COR-L47 (cell line): ENCODE data around the gene TBC1D22A.

Source experiments
- DNase-seq: peaks from one replicate; lab custom pipeline; 2025; lab: John Stamatoyannopoulos, UW

TBC1D22A gene

DNA sequence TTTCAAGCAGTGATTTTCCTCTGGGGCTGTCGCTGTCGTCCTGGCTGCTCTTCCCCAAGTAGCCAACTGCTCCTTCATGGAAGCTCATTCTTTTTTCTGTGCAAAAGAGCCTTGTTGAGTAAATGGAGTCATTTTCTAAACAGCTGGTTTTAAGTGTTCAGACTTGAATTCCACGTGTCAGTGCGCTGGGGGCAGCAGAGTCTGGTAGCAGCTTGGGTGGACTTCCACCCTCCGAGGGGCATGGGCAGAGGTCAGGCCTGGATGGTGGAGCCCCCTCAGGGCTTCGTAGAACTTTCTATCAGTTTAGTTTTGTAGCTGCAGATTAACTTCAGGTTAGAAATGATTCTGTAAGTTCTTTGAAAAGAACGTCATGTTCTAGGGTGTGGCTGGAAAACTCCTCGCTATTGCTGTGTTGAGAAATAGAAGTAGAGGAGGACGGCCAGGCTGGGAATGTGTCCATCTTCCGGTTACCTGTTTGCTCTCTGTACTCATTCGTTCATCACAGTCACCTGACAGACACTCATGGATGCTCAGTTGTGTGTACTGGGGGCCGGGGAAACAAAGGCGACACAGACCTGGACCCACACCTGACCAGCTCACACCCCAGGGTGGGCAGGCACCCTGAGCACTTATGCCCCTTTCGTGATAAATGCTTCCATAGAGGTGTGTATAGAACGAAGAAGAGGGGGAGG lies 270.7 kb downstream of the TBC1D22A start:
- DNase-seq, result no peak

DNA sequence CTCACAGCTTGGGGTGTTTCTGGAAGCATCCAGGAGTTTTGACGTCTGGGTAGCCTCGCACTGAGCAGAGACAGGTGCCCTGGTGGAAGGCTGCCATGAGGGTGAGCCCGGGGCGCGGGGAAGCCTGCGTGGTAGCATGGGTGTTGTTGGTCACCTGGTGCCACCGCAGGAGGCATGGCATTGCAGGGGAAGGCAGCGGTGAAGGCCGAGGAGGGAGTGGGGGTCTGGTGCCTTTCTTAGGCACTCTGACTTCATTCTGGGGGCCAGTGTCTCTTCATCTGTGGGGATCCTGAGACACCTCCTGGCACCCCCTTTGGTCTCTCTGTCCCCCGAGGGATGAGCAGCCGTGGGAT lies 271.2 kb downstream of the TBC1D22A start:
- DNase-seq, result no peak

DNA sequence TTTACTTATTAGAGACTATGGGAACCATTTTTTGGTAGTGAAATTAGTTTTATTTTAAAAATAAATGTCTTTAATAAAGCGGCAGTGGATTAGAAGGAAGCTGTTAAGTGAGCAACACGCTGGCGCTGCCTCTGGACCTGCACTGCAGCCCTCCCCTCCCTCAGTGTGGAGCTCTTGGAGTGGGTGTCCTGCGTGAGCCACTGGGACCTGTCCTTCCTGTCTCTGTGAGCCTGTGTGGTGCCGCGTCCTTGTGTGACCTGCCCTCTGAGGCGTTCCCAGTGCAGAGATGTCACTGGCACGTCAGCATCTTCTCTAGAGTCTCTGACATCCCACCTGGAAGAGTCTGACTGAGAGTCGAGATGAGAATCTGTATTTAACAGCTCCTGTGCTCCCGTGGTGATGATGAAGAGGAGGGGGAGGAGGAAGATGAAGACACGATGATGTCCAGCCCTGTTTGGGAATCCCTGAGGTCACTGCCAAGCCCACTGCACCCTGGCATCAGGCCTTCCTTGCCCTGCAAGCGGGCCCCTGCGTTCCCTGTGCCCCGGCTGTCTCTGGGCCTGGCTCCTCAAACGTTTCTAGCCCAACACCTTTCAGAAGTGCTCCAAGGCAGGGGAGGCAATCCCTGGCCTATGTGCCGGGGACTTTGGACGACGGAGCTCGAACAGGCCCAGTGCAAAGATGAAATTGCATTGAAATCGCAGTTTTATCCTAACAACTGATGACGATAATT lies 271.8 kb downstream of the TBC1D22A start:
- no peak for DNase-seq

DNA sequence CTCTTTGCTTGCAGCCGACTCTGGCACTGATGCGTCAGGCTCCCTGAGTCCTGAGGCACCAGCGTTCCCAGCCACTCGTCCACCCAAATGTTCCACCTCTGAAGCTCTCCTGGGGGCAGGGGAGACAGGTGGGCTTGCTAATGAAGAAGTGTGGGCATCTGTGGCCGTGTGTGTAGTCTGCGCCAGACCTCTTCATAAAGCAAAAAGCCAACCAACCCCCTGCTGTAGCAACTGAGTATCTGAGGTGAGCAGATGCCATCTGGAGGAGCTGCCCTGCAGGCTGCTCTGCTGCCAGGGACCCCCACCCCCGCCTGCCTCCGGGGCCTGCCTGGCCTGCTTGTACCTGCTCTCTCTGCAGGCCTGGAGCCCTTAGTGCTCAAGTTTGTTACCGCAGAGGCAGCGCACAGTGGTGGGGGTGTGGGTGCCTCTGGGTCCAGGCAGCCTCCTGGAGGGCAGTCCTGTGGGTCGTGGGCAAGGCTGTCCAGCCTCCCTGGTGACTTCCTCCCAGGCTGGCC lies 272.5 kb downstream of the TBC1D22A start:
- peak; percentile 34 for DNase-seq

DNA sequence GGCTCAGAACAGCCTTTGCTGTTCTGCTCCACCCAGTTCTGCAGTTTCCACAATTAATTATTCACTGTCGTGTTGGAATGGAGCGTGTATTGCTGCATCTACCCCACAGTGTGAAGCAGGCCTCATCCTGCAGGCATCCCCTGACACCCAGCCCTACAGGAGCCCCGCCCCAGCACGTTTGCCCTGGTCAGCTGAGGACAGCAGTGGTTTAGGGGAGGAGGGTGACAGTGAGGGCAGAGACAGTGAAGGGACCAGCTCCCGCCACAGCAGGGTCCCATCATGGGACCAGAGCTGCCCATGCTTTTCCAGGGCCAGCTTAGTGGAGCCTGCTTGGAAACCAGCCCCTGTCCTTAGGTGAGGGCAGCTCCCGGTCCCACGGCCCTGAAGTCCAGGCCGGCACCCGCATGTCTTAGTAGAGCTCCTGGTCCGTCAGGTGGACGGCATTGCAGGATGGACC lies 273.0 kb downstream of the TBC1D22A start:
- no peak for DNase-seq

DNA sequence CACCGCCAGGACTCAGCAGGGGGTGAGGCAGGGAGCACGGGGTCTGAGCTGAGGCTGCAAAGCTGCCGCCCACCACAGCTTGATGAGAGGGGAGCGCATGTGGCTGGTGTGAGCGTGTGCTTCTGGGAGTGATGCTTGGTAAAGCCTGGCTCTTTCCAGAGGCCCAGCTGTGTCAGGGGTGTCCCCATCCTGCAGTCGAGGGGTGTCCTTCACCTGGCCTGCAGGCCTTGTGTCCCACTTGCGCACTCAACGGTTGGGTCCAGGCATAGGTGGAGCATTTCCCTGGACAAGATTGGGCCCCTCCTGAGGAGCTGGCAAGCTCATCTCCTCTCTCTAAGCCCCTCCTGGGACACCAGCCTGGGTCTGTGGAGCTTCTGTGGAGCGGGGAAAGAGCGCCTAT lies 273.9 kb downstream of the TBC1D22A start:
- DNase-seq, result no peak

DNA sequence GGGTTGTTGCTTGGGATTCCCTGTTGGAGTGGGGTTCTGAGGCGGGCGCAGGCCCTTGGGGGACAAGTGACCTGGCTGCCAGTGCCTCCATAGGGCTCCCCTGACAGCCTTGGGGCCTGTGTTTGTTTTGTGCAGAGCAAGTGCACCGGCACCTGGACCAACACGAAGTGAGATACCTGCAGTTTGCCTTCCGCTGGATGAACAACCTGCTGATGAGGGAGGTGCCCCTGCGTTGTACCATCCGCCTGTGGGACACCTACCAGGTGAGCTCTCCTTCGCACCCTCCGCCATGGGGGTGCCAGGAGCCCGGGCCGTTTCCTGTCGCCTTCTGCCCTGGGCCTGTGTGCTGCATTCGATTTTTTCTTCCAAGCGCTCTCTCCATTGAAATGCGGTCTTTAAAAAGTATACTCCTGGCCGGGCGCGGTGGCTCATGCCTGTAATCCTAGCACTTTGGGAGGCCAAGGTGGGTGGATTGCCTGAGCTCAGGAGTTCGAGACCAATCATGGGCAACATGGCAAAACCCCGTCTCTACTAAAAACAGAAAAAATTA lies 274.6 kb downstream of the TBC1D22A start:
- DNase-seq, result no peak

DNA sequence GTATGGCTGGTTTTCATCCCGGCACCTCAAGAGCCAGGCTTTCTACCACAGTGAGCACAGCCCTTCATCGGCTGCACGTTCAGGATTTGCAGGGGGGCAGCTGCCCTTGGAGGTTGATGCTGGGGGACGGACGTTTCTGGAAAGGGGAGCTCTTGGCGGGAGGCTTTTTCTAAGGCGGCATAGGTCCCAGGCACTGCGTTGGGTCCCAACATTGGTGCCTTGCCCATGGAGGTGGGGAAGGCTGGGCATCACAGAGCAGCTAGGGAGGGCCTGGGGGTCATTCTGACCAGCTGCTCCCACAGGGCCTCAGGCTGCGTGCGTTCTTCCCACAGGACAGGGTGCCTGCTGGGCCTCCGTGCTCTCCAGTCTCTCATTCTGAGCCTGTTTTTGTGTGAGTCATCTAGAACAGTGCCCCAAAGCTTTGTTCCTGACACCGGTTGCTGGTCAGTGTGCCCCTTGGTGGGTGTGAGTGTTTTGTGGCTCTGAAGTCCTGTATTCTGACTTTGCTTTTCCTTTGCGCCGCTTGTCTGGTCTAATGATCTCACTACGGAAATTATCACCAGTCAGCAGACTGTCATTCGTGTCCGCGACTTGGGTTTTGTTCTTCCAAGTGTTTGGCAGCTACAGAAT lies 275.9 kb downstream of the TBC1D22A start:
- DNase-seq, result no peak

DNA sequence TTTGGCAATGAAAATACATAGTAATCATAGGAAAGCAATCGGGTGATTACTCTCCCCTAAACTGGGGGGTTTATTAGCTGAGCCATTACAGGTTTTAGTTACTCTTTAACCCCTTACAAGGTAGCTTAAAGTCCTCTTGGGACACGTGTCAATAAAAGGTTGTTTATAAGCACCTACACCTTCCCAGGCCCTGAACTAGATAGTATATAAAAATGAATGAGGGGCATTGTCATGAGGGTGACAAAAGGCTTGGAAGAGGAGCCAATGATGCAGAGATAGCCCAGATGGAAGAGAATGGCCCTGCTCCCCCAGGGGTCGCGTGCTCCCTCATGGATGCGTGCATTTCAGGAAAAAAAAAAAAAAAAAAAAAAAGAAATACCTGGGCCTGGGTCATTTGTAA lies 276.9 kb downstream of the TBC1D22A start:
- DNase-seq, result no peak

DNA sequence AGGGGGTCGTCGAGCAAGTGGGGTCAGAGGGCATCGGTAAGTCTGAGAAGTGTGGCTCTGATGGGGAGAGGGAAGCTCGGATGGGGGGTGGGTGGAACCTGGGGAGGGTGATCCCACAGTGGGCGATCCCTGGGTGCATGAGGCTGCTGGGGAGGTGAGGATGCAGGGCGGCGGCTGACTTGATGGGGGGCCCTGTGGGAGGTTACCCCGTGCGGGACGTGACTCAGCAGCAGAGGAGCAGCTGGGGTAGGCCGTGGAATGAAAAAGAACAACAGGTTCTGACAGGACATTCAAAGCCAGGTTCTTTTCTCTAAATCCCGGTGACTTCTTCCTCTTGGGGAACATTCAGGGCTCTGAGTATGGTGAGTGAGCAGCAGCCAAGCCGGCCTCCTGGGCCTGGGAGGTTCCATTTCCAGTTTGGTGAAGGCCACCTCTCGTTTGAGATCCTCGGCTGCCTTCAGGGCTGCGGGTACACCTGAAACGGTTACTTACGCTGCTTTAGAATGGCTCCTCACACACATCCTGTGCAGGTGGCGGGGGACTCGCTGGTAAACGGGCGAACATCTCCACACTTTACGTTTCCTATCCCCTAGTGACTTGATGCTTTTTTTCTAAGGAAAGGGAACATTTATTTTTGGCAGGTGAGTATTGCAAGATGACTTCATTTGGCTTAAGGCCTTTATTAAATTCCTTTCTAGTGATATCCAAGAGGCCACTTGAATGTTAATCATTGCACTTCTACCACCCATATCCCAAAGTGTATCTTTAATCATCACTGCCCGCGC lies 278.2 kb downstream of the TBC1D22A start:
- DNase-seq, result no peak

DNA sequence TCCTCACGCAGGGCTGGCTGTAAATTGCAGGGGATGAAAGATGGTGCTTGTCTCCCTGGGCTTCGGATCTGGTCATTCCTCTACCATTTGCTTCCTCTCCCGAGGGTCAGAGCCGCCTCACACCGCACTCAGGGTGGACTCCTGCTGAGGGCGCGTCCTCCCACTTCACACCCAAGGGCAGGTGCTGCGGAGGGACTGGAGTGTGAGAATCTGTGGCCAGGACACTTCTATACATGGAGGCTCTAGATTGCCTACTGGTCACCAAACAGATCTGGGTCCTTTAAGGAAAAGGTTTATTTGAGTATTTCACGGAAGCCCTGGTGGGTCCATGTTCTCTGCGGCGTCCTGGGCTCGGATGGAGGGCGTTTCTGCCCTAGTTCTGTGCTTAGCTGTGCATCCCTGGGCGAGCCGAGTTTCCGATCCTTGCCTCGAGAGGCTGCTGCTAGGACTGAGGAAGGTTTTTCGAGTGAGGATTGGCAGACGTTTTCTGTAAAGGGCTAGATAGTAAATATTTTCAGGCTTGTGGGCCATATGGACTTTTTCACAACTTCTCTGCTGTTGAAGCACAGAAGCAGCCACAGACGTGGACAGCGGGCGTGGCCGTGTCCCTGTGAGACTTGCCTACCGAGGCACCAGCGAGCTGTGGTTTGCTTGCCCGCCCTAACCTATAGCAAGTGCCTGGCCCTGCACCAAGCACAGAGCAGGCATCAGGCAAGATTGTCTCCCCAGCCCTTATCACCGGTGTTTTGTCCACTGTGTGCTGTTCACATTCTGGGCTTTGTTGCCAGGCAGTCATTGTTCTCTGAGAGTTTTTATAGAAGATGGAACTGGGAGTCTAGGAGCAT lies 279.0 kb downstream of the TBC1D22A start:
- DNase-seq, result no peak

DNA sequence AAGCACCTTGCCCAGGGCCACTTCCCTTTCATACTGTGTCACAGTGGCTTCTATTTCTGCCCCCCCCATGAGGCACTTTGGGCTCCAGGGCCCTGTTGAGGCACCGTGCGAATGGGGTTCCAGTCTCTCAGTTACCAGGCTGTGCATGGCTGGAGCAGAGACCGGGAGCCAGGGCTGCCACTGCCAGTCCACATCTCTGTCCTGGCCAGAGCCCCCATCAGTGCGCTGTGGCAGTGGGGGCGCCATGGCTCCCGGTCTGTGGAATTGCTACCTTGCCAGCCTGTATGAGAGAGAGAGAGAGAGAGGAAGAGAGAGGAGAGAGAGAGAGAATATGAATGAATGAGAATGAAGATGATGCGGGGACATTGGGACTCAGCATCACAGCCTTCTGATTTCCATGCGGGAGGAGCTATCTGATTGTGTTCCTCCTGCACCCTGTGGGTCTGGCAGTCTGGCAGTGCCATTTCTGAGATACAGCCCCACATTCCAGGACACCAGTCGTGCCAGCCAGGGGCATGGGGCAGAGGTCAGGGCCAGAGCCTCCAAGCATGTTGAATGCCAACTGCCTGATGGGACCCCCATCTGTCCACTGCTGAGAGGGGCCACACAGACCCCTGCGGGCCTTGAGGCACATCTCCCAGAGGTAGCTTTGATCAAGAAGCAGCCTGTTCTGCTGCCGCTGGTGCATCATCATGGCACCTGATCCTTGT lies 279.8 kb downstream of the TBC1D22A start:
- no peak for DNase-seq

DNA sequence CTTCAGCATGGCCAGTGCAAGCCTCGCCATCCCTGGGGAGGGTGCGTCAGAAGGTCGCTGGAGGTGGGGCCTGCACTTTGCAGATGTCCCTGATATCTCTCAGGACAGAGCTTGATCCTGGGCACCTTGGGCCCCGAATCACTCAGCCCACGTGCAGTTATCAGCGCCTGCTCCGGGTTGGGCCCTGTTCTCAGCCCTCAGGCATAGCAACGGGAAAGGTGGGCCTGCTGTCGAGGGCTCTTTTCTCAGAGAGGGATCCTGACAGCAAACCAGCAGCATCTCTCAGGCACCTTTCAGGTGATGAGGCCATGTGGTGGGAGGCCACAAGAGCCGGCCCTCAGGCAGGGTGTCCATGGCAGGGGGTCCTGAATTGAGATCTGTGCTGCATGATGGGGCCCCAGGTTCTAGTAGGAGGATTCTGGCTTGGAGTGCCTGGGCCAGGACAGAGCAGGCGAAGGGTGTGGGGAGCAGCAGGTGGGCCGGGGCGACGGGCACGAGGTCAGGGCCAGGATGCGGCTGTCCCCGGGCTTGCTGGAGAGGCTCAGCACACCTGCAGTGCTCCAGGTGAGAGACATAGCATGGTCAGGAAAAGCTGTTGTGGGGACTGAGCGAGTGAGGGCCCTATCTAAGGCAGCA lies 280.5 kb downstream of the TBC1D22A start:
- no peak for DNase-seq

DNA sequence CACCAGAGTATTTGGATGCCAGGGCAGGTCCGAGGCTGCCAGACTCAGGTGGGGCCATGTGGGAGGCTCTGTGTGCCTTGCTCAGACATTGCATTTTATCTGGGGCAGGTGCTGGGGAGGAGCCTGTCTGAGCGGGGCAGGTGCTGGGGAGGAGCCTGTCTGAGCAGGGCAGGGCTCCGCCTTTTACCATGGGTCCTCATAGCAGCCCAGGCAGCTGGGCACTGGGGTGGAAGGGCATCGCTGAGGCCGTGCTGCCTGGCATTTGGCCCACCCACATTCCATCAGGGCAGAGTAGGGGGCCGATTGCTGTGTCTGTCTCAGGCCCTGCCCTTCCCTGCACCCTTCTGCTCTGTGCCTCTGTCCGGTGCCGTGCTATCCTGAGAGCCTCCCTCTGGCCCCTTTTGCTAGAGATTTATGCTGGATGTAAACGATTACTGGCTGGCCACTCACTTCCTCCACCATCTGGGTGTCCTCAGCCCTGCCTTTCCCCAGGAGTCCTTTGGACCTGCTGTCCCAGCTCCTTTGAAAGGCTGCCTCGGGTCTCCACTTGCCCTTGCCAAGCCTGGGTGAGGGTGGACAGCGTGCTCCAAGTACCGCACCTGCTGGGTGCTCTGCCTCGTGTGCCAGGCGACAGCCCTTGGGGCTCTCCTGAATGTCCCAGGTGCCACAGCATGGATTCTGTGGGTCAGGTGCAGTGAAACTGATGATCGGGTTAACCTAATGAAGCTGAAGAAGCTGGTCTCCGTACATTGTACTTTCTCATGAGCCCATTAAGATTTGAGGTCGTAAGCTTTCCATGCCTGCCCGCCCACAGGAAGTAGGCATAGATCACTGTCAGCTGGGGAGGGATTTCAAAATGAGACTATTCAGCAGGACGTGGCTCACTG lies 281.6 kb downstream of the TBC1D22A start:
- peak; percentile 10 for DNase-seq

DNA sequence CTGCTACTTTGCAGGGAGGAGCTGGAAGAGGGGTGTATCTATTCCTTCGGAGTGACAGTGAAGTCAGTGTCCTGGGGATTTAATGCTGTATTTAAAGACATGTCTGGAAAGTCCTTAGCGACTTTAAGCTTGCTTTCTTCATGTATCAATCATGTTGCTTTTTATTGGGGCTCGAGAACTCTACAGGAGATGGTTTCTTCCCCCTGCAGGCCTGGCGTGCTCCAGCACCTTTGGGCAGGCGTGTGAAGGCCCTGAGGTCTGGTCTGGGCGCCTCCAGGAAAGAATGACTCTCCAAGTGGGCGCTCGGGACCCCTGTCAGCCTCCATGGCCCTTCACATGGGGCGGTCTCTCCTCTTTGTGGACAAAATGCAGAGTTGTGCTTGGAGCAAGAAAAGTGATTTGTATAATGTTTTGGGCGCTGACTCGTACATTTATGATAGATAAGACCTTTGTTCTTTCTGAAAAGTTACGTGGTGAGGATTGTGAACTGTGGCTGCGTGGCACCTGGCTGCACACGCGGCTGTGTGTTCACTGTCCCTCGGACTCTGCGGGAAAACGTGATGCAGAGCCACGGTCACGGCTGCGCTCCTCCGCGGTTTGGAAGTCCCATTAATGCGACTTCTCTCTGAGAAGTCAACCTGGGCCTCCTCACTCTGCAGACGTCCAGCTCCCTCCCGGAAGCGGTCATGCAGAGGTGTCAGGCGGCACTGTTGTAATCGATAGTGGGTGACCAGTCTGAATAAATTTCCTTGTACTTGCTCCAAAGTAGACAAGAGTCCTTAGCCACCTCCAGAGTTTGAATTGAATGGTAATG lies 282.5 kb downstream of the TBC1D22A start:
- DNase-seq, result no peak

DNA sequence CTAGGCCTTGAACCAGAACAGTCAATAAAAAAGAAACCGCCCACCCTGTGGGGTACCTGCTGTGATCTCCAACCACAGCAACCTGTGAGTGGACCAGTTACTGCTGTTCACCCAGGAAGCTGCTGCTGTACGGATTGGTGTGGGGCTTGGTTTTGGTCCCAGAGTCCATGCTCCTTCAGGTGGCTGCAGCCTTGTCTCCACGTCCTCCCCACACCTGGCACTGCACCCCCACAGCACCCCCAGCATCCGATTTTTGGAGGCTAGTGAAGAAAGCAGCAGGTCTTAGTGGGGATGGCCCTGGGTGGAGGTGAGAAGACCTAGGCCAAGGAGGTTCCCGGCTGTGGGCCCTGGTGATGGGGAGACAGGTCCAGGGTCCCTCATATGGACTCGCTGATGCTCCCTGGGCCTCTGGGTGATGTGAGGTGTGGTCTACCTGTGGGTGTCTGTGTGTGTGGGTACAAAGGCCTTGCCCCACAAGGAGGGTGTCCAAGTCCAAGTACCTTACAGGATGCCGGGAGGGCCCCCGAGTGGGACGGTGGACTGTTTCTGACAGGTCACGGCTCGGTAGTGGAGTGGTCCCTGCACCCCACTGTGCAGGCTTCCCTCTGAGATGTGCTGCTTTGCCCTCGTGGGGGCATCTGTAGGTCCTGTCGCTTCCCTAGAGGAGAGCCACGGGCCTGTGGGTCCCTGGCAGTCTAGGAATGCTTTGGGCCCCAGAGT lies 283.4 kb downstream of the TBC1D22A start:
- no peak for DNase-seq

DNA sequence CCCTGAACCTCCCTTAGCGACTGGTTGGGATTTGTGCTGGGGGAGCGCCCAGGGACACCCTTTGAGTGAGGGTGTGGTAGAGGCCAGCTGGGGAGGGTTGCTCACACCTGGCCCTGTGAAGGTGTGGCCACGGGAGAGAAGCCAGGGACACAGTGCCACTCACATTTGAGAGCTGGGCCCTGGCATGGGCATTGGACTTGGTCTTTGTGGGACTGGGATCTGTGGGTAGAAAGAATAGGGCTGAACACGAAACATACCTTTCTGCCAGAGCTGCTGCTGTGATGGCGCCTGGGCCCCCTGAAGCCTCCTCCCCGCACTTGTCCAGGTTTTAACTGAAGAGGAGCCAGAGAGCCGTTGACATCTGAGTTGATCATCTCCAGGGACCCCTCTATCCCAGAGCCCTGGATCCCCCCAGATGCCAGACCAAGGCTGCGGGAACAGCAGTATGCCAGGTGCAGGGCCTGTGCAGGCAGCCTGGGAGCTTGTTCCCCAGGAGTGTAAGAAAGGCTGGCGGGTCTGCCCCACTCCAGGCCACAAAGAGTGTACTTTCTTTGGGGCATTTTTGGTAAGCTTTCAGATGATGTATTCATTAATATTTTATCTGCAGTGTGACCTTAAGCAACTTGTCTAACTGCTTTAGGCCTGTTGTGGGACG lies 284.1 kb downstream of the TBC1D22A start:
- no peak for DNase-seq
